Measurements from ENCODE around the gene WIZ.

WIZ gene

DNA sequence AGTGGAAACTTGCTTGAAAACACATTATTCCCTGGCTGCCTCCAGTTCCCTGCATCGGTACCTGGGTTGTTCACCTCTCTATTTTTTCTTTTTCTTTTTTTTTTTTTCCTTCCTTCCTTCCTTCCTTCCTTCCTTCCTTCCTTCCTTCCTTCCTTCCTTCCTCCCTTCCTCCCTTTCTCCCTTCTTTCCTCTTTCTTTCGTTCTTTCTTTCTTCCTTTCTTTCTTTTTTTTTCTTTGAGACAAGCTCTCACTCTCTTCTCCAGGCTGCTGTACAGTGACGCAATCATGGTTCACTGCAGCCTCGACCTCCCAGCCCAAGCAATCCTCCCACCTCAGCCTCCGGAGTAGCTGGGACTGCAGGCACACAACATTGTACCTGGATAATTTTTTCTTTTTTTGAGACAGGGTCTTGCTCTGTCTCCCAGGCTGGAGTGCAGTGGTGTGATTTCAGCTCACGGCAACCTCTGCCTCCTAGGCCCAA lies 18.0 kb upstream of the WIZ start:
- no peak for DNase-seq (ENCODE audit: low spot score)

DNA sequence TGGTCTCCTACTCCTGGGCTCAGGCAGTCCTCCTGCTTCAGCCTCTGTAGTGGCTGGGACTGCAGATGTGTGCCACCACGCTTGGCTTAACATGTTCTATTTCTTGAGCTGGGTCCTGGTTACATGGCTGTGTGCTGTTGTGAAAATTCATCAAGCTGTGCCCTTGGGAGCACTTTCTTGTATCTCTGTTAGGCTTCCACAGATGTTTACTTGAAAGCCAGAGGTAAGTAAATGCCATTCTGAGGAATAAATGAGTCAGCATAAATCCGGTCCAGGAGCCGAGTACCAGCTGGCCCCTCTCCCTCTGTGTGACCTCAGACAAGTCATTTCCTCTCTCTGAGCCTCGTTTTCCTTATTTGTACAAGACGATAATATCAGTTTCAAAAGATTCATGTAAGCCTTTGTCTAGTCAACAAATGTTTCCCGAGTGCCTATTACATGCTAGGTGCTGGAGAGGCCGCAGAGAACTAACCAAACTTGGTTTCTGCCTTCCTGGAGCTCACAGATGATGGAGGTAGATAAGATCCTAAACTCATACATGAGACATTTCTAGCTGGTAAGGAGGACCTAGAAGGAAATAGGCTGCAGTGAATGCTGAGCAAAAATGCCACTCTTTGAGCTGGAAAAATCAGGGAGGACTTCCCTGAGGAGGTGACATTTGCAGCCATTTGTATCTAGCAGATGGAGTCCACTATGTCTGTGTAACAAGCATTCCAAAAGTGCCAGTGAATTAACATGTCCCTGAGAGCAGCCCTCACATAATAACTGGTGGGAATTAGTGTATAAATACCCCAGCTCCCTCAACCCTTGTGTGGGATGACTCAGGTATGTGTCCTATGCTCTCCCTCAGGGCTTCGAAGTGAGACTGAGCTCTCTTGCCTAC lies 17.3 kb upstream of the WIZ start:
- DNase-seq (ENCODE audit: low spot score), result peak; percentile 20

DNA sequence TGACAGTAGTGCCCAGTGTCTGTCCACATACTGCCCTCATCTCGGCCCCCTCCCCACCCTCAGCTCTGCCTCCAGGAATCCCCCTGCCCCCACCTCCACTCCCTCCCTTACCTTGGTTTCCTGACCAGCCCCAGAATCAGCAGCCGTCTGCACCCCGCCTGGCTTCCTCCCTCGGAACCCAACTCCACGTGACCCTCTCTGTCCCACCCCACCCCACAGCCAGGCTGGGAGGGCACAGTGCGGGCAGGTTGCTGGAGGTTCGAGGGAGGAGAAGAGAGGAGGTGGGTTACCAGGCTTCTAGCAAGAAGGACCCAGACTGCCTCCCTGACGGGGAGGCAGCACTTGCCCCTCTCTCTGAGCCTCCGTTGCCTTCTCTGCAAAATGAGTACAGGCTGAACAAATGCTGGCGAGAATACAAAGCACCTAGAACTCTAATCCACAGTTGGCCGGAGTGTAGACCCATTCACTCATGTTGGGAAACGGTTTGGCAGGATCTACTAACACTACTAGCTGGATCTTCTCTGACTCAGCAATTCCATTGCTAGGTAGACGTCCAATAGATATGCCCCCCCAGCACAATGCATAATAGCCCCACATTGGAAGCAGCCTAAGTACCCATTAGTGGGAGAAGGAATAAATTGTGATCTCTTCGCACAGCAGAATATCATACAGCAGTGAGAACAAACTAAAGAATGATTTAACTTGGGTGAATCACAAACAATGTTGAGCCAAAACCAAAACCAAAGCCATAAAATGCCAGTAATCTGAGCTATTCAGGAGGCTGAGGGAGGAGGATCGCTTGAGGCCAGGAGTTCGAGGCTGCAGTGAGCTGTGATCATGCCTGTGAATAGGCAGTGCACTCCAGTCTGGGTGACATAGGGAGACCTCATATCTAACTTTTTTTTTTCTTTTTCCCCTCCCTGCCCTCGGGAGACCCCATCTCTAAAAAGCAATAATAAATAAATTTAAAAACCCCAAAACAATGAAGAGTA lies 14.9 kb upstream of the WIZ start, which contains the start of gene RASAL3:
RASAL3 (minus strand) TSS at position 151 of the 992 bp plus-strand sequence. CDS start 186 bp downstream, outside the sequence.
- DNase-seq (ENCODE audit: low spot score), result no peak

DNA sequence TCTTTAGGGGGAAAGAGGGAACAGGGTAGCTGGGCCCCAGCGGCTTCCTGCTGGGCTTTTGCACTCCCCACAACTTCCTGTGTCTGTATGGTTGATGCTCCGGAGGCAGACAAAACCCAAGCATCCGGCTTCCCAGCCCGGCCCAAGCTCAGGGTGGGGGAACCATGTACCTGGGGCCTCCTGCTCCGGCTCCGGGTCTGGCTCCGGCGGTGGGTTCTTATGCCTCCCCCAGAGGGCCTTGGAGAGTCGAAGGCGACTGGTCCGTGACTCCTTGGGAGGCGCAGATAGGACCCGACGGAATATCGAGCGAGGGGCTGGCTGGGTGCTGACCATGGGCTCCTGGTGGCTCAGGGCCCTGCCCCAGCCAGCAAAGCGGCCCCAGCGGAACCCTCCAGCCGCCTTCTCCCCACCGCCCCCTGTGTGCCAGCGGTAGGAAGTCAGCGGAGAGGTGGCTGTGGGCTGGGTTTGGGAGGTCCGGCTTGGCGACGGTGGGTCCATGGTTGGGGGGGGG lies 14.2 kb upstream of the WIZ start:
- no peak for DNase-seq (ENCODE audit: low spot score)

DNA sequence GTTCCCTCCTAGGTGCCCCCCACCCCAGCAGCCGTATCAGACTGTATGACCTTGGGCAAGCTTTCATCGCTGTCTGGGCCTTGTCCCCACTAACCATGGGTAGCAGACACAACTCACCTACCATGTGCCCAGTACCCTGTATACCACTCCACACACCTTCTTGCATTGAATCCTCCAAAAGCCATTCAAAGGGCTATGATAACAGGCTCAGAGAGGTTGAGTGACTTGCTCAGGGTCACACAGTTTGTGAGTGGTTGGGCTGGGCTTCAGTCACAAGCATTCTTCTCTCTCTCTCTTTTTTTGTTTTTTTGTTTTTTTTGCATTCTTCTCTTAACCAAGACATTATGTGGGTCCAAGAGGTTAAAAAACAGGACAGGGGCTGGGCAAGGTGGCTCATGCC lies 11.9 kb upstream of the WIZ start:
- no peak for DNase-seq (ENCODE audit: low spot score)

DNA sequence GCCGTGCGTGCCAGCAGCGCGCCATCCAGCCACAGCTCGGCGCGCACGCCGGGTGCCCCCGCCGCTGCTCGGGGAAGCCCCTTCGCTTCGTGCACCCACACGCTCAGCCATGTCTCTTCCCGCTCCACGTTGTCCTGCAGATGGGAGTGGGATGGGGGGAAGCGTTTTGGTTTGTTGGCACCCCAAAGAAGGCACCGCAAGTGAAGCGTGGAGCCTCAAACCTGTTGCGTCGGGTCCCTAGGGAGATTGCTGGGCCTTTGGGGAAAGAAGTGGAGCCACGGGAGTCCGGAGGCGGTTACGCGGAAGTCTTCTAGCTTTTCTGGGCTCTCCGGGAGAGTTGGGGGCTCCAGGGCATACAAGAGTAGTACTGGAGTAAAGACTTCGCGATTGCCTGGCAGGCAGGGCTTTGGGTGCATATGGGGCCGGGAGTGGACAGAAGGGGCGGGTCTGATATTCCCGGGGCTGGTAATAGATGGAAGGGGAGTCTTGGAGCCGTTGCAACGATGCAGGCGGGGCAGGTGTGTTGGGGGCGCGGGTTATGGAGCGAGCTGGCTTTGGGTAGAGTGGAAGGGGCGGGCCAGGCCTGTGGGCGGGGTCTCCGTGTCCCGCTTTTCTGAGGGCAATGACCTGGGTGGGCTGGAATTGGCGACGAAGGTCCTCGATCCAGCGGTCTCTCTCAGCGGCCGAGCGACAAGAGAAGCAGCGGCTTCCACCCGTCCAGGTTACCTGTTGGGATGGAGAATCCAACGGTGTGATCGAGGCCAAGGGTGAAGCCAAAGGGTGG lies 8.1 kb upstream of the WIZ start:
- no peak for DNase-seq (ENCODE audit: low spot score)

DNA sequence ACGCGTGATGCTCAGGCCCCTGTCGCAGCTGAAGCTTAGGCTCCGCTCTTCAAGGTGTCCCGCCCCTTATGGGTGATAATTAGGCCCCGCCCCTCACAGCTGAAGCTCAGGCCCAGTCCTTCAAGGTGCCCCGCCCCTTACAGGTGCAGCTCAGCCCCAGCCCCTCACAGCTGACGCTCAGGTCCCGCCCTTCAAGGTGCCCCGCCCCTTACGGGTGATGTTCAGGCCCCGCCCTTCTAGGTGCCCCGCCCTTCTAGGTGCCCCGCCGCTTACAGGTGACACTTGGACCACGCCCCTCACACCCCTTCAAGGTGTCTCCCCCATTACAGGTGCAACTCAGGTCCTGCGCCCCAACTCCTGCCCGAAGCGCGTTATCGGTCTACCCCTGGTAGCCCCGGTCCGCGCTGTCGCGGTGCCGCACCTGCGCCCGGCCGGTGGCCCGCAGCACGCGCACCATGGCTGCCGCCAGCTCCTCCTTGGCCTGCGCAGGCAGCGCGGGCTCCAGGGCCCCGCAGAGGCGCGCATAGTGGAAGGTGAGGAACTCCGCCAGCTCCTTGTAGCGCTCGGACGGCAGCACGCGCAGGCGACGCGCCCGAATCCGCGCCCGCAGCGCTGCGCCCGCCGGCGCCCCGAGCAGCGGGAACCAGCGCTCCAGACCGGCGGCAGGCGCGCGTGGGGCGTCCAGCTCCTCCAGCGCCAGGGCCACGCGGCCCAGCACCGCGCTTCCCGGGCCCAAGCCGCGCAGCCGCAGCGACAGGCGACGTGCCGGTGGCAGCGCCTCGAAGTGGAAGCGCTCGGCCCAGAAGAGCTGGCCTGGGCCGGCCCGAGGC lies 7.3 kb upstream of the WIZ start:
- DNase-seq (ENCODE audit: low spot score), result no peak

DNA sequence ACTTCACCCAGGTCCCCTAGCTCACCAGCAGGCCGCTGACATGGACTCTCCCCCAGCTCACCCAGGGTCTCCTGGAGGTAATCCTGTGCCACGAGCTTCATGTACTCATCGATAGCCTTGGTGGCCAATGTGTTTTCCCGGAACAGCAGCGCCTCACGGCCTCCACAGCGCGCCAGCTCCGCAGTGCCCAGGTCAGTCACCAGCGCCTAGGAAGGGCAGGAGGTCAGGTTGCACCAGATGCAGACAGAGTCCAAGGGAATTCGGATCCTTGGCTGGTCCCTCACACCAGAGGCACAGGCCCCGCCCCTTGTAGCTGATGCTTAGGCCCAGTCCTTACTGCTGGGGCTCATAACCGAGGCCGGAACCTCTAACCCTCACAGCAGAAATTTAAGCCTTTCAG lies 6.7 kb upstream of the WIZ start:
- DNase-seq (ENCODE audit: low spot score), result no peak

DNA sequence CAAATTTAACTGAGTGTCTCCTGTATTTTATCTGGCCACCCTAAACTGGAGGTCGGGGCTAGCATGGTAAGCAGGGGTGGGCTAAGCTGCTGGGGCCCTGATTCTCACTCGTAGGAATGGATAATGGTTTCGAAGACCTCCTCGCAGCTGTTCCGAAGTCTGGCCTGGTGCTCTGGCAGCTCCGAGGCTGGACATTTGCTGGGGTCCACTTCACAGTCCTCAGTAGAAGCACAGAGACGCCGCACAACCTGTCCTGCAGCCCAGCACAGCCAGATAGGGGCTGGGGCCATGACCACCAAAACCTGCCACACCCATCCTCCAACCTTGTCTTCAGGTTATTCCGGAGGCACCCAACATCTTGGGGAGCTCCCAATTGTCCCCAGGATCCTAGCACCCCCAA lies 6.2 kb upstream of the WIZ start:
- no peak for DNase-seq (ENCODE audit: low spot score)

DNA sequence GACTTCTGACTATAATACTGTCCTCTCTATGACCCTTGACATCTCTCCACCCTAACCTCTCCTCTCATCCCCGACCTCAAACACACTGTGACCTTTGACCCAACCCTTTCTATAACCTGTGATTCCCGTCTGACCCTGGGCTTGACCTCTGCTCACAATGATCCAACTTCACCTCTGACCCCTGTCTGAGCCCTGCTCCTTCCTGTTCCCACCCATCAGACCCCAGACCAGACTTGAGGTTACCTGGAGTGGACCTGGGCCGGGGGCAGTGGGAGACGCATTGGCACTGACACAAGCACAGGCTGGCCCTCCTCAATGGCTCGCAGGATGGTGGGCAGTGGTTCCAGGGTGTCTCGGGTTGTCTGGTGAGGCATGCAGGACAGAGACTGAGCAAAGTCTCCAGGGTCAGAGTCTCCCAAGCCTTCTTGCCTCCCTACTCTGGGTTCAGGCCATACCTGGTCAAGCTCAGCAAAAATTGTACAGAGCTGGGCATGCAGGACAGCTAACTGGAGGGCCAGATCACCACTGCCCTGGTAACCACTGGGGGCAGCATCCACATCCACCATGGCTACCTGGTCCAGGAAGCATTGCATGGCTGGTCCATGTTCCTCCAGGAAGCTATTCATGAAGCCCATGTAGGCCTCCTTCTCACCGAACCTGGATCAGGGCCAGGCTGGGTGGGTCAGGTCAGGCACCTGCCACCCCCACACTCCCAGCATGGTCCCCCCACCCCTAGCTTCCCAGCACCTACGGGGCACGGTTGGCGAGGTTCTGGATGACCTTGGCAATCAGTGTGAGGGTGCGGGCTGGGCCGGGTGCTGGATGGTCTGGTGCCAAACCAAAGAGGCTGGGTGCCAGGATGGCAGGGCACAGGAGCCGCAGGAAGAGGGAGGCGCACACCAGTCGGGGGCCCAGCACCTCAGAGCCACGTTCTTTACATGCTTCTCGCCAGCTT lies 4.4 kb upstream of the WIZ start:
- no peak for DNase-seq (ENCODE audit: low spot score)

DNA sequence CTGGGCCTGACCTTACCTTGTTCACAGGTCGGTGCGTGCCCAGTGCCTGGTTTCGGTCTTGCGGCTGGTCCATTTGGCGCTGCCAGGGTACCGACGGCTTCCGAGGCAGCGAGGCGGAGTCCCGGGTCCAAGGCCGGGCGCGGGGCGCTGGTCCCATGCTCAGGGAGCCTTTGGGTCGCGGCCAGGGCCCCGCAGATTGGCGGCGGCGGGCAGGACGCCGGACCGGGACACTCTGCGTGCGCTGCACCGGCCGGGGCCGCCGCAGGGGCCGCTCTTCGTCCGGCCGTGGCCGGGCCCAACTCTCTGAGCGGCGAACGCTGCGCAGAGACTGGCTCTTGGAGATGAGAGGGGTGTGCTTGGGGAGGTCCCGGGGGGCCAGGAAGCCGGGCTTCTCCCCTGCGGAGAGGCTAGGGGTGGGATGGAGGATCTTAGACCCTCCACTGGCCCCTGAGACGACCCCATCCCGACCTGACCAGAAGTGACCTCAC lies 3.4 kb upstream of the WIZ start:
- DNase-seq (ENCODE audit: low spot score), result no peak

DNA sequence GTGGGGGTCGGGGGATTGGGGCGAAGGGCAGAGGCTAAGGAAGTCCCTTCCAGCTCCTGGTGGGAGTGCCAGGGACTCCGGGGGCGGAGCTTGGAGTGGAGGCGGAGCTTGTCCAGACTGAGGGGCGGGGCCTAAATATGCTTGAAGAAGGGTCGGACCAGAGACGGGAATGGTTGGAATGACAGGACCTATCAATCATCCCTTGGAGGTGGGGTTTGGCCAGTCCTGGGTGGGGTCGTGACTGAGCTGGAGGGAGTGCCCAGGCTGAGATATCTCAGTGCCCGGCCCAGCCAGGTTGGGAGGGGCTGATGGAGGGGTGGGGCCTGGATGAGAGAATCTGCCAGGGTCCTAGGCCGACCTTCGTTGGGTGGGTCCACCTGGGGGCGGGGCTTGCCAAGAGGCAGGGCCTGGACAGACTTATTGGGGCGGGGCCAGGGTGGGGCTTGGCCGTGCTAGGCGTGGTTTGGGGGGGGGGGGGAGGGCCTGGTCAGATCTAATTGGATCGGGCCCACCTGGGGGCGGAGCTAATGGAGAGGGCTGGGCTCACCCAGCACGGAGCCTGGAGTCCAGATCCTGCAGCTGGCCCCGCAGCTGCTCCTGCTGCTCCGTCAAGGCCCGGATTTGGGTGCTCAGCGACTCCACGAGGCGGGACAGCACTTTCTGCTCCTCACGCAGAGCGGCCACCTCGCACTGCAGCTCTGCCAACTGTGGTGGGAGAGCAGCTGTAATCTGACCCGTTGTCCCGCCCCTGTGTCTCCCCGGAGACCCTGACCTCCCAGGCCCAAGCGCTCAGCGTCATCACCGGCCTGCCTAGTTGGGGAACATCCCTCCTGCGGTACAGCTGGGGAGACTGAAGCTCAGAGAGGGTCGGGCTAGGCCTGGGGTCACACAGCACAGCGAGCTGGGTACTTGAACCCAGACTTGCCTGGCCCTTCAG lies 2.6 kb upstream of the WIZ start:
- peak; percentile 90 for DNase-seq (ENCODE audit: low spot score)

DNA sequence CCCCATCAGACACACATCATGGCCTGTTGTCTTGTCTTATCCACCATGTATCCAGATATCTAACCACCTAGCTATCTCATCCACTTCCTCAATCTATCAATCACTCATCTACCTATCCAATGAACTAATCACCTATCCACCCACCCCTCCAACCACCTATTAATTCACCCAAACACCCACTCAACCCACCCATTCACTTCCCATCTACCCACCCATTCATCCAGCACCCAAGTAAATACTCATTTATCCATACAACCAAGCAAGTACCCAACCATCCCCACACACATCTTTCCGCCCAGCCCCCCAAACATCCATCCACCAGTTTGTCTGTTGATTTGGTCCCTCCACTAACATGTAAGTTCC lies 753 bp upstream of the WIZ start:
- no peak for DNase-seq (ENCODE audit: low spot score)

DNA sequence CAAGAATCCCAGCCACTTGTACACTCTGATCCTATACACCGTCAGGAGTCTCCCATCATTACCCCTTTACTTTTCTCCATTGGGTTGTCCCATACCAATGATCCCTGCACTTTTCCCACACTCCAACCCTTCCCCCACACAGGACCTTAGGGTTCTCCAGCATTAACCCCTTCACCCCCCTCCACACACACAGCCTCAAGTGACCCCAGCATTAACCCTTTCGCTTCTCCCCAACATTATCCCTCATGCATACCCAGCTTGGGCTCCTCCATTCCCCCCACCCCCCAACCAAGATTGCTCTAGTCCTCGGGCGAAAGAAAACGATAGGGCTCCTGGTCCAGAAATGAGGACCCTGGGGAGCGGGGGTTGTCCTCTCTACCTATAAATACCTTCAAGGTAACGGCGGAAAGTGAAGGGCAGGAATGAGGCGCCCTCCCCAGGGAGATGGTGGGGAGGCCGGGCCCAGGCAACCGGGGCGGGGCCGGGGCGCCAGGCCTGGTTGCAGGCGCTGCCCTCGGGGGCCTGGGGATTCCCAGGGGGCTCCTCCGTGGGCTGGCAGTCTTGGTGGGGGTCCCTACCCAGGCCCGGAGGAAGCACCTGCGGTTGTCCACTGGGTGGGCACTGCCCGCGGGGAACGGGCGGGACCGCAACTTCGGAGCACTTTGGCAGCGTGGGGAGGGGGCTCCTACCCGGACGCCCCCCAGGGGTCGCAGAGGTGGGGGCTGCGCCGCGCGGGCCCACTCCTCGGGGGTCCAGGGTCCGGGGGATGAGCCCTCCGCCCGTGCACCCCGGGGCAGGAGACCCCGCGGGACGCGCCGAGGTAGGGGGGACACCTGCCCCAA lies 757 bp downstream of the WIZ start:
- DNase-seq (ENCODE audit: low spot score), result no peak

DNA sequence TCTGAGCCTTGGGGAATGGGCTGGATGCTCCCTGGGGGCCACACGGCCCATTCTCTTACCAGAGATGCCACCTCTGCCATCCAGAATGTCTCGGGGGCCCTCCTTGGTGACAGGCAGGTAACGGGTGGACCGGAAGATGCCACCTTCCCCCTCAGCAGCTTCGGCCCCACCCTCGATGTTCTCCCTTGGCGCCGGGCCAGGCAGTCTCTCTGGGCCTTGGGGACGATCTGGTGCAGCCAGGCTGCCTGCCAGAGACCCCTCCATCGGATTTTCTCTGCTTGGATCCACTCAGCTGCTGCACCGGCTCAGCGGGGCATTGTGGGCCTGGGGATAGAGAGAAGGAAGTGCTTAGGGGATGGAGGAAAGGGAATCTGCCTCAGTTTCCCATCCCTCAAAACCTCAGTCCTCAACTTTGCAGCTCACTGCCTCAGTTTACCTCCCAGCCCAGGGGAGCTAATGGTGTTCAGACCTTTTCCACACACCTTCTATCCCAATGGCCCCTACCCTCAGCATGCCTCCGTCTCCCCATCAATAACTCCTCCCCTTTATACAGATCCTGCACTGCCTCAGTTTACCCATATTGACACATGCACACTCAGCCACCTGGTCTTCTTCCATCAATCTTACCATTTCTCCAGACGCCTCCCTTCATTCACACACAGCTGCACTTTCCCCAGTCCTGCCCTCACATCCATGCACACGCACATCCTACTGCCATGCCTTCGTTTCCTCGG lies 1.5 kb downstream of the WIZ start:
- DNase-seq (ENCODE audit: low spot score), result no peak

DNA sequence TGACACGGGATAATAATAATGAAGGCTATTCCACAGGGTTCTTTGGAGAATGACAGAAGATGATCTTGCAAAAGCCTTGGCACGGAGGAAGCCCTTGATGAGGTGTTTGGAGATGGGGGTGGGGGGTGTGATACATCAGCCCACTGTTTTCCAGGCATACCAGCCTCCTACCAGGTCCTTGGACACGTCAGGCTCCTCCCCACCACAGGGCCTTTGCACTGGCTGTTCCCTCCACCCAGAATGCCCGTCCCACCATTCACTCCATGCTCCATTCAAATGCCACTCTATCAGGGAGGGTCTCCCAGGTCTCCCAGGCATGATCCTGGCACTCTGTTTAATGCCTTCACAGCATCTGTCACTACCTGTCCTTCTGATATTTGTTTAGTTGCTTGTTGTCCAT lies 2.7 kb downstream of the WIZ start:
- no peak for DNase-seq (ENCODE audit: low spot score)
